RWPE2 (cell line): Measurements from ENCODE around the gene RNGTT.
"Not testable (repeated sequence)": the region's sequence is repeated elsewhere in the genome, so short reads cannot be mapped to it uniquely, and the experiment has no call there.

Experiments
- ATAC-seq: fragments of 200-7000 bp; cut with Tn5 transposase; 3 replicates; pipeline ENCODE4 v1.9.1; 2021; ENCODE audit warnings: low read depth
- DNase-seq: peaks from one replicate; pipeline ENCODE4 v3.0.0-alpha.2; 2020; ENCODE audit warnings: low spot score
- H3K27ac ChIP-seq: fragments of 450-650 bp; 2 replicates; pipeline ENCODE4 v1.5.1; 2017; ENCODE audit warnings: mild to moderate bottlenecking; ENCODE audit not compliant: poor library complexity, severe bottlenecking
- H3K27me3 ChIP-seq: fragments of 250-450 bp; sonication (Bioruptor Pico); 2 replicates; pipeline ENCODE4 v1.5.1; 2021; ENCODE audit warnings: mild to moderate bottlenecking, moderate library complexity; ENCODE audit not compliant: insufficient read depth, poor library complexity, severe bottlenecking
- H3K36me3 ChIP-seq: fragments of 250-450 bp; sonication (Bioruptor Pico); 2 replicates; pipeline ENCODE4 v1.5.1; 2020; ENCODE audit warnings: low read depth, mild to moderate bottlenecking, moderate library complexity
- H3K4me1 ChIP-seq: fragments of 250-450 bp; sonication (Bioruptor Pico); 2 replicates; pipeline ENCODE4 v1.5.1; 2021; ENCODE audit warnings: mild to moderate bottlenecking, moderate library complexity; ENCODE audit not compliant: insufficient read depth, poor library complexity, severe bottlenecking
- H3K4me3 ChIP-seq: fragments of 250-450 bp; sonication (Bioruptor Pico); 2 replicates; pipeline ENCODE4 v1.5.1; 2021; ENCODE audit warnings: mild to moderate bottlenecking, moderate library complexity; ENCODE audit not compliant: severe bottlenecking
- H3K9me3 ChIP-seq: fragments of 250-450 bp; sonication (Bioruptor Pico); 2 replicates; pipeline ENCODE4 v1.5.1; 2021; ENCODE audit warnings: mild to moderate bottlenecking, moderate library complexity; ENCODE audit not compliant: severe bottlenecking
- TF ChIP-seq, protein P1 (sequence below): fragments of 450-650 bp; IDR thresholded peaks from one replicate; pipeline ENCODE4 v1.5.1; 2017; ENCODE audit warnings: mild to moderate bottlenecking, moderate library complexity; ENCODE audit not compliant: poor library complexity, severe bottlenecking

The RNGTT gene

GRCh38 chr6:88842320-88842719, 121.1 kb downstream of the RNGTT start:
- Histone ChIP-seq H3K27me3 (no peaks in the 10 kb centered on the region), H3K4me3 (no peak overlapping the region), H3K4me1 (no peaks in the 10 kb centered on the region), H3K36me3 (peaks cover 15% of the 10 kb centered on the region), H3K27ac (no peak overlapping the region), H3K9me3 (no peaks in the 10 kb centered on the region)
- TF ChIP-seq, protein P1, sequence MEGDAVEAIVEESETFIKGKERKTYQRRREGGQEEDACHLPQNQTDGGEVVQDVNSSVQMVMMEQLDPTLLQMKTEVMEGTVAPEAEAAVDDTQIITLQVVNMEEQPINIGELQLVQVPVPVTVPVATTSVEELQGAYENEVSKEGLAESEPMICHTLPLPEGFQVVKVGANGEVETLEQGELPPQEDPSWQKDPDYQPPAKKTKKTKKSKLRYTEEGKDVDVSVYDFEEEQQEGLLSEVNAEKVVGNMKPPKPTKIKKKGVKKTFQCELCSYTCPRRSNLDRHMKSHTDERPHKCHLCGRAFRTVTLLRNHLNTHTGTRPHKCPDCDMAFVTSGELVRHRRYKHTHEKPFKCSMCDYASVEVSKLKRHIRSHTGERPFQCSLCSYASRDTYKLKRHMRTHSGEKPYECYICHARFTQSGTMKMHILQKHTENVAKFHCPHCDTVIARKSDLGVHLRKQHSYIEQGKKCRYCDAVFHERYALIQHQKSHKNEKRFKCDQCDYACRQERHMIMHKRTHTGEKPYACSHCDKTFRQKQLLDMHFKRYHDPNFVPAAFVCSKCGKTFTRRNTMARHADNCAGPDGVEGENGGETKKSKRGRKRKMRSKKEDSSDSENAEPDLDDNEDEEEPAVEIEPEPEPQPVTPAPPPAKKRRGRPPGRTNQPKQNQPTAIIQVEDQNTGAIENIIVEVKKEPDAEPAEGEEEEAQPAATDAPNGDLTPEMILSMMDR = no peak
- ATAC-seq (no peak), DNase-seq (no peak)

DNA sequence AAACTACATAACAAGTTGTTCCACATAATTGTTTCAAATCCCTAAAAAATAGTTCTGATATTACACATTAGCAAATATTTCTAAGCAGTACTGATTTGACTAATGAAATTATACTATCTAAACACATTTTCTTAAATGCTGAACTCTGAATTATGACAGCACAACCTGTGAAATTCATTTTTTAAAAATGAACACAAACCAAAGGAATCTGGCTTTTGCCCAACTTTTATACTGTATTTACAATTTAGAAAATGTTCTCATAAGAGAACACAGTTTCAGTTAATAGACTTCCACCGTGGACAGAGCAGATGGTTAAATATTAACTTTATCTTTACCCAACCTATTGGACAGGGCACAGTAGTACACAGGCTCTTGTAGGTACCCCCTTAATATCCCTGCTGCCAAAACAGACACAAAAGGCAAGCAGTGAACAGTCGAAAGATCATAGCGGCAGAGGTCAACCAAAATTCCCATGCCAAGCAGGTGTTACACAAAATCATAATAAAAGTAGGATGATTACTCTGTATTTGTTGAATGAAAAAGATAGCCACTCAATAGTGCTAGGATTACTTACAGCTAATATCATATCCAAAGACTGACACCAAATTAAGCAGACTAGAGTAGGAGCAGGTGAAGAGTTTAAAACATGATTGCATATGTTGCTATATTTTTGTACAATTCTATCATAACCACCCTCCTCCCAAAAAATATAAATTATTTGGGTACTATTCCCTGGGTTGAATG, 122.5 kb downstream of the RNGTT start:
- H3K9me3 ChIP-seq = no peaks in the 10 kb centered on the region
- no peaks in the 10 kb centered on the region for H3K27me3 ChIP-seq
- ATAC-seq (no peak), DNase-seq (no peak)
- H3K4me1 ChIP-seq = no peaks in the 10 kb centered on the region
- H3K36me3 ChIP-seq = peaks cover 15% of the 10 kb centered on the region
- no peak overlapping the region for H3K4me3 ChIP-seq
- TF ChIP-seq, protein P1 = no peak
- H3K27ac ChIP-seq = no peak overlapping the region

DNA sequence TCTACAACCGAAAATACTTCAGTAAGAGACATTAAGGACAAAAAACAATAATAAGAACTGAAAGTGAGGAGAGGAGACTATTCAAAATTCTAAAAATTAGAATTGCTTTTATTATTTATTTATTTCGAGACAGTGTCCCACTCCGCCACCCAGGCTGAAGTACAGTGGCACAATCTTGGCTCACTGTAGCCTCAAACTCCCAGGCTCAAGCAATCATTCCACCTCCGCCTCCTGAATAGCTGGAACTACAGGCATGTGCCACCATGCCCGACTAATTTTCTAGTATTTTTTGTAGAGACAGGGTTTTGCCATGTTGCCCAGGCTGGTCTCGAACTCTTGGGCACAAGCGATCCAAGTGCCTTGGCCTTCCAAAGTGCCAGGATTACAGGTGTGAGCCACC, 123.1 kb downstream of the RNGTT start:
- DNase-seq (no peak), ATAC-seq (no peak)
- Histone ChIP-seq H3K4me3 (no peak overlapping the region), H3K27ac (no peak overlapping the region), H3K9me3 (no peaks in the 10 kb centered on the region), H3K36me3 (peaks cover 18% of the 10 kb centered on the region), H3K27me3 (no peaks in the 10 kb centered on the region), H3K4me1 (no peaks in the 10 kb centered on the region)
- TF ChIP-seq, protein P1 = no peak

DNA sequence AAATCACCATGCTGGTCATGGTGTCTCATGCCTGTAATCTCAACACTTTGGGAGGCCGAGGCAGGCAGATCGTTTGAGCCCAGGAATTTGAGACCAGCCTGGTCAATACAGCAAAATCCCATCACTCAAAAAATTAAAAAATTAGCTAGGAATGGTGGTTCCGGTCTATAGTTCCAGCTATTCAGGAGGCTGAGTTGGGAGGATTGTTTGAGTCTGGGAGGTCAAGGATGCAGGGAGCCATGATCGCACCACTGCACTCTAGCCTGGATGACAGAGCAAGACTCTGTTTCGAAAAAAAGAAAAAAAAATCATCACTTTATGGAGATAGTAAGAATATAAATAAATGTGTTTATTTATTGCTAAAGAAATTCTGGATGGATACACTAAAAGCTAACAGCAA, 124.1 kb downstream of the RNGTT start:
- no peak for DNase-seq

GRCh38 chr6:88835210-88835609, 128.2 kb downstream of the RNGTT start:
- Histone ChIP-seq H3K4me3 (no peak overlapping the region), H3K27me3 (no peaks in the 10 kb centered on the region), H3K36me3 (peaks cover 8% of the 10 kb centered on the region), H3K27ac (no peak overlapping the region), H3K4me1 (no peaks in the 10 kb centered on the region), H3K9me3 (peaks cover 3% of the 10 kb centered on the region)
- ATAC-seq (no peak), DNase-seq (no peak)
- TF ChIP-seq, protein P1 = no peak

More for the DNA sequence above, 124.1 kb downstream of the RNGTT start:
- no peak overlapping the region for H3K4me3 ChIP-seq
- TF ChIP-seq, protein P1 = no peak
- ATAC-seq = no peak
- no peaks in the 10 kb centered on the region for H3K9me3 ChIP-seq
- no peak overlapping the region for H3K27ac ChIP-seq
- H3K27me3 ChIP-seq = no peaks in the 10 kb centered on the region
- no peaks in the 10 kb centered on the region for H3K4me1 ChIP-seq
- peaks cover 17% of the 10 kb centered on the region for H3K36me3 ChIP-seq

DNA sequence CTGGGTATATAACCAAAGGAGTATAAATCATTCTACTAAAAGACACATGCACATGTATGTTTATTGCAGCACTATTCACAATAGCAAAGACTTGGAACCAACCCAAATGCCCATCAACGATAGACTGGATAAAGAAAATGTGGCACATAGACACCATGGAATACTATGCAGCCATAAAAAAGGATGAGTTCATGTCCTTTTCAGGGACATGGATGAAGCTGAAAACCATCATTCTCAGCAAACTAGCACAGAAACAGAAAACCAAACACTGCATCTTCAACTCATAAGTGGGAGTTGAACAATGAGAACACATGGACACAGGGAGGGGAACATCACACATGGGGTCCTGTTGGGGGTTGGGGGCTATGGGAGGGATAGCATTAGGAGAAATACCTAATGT, 130.3 kb downstream of the RNGTT start:
- H3K9me3 ChIP-seq, H3K36me3 ChIP-seq, H3K4me1 ChIP-seq, H3K4me3 ChIP-seq, DNase-seq, ATAC-seq, H3K27ac ChIP-seq, H3K27me3 ChIP-seq: not testable (repeated sequence)

DNA sequence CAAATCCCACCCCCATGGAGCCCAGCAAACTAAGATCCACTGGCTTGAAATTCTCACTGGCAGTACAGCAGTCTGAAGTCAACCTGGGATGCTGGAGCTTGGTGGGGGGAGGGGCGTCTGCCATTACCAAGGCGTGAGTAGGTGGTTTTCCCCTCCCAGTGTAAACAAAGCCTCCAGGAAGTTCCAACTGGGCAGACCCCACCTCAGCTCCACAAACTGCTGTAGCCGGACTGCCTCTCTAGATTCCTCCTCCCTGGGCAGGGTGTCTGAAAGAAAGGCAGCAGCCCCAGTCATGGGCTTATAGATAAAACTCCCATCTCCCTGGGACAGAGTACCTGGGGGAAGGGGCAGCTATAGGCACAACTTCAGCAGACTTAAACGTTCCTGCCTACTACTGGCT, 135.8 kb downstream of the RNGTT start:
- H3K36me3 ChIP-seq = not testable (repeated sequence)

More for the DNA sequence above, 135.8 kb downstream of the RNGTT start:
- H3K27ac ChIP-seq, H3K4me3 ChIP-seq, DNase-seq, ATAC-seq, H3K27me3 ChIP-seq, H3K4me1 ChIP-seq, H3K9me3 ChIP-seq: not testable (repeated sequence)
